GM19324 (cell line): ENCODE data around the gene RRP1B.
"Not testable (repeated sequence)": the region's sequence is repeated elsewhere in the genome, so short reads cannot be mapped to it uniquely, and the experiment has no call there.

Source experiments
- ATAC-seq: cut with Tn5 transposase; IDR thresholded peaks from one replicate; pipeline ENCODE4 v1.9.1; 2021; ENCODE audit warnings: mild to moderate bottlenecking, moderate library complexity; ENCODE audit not compliant: unreplicated experiment, low FRiP score

RRP1B gene

DNA sequence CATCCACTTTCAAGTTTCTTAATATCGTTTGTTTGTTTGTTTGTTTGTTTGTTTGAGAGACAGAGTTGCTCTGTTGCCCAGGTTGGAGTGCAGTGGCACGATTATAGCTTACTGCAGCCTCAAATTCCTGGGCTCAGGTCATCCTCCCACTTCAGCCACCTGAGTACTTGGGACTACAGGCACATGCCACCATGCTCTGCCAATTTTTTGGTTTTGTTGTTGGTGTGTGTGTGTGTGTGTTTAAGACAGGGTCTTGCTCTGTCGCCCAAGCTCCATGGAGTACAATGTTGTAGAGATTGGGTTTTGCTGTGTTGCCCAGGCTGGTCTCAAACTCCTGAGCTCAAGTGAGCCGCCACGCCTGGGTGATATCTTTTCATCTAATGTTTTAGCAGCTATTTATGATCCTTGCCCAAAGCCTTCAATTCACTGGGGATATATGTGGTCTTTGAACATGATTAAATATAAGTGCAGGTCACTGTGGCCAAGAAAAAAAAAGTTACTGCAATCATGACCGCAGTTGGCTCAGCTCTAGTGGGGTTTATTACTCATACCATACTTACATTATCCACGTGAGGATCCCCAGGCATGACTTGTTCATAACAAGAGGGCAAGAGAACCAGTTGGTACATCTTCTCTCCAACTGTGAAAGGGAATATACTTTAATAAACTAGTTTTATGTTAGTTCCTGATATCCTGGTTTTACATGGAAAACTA, 8.0 kb downstream of the RRP1B start:
- ATAC-seq: no peak

DNA sequence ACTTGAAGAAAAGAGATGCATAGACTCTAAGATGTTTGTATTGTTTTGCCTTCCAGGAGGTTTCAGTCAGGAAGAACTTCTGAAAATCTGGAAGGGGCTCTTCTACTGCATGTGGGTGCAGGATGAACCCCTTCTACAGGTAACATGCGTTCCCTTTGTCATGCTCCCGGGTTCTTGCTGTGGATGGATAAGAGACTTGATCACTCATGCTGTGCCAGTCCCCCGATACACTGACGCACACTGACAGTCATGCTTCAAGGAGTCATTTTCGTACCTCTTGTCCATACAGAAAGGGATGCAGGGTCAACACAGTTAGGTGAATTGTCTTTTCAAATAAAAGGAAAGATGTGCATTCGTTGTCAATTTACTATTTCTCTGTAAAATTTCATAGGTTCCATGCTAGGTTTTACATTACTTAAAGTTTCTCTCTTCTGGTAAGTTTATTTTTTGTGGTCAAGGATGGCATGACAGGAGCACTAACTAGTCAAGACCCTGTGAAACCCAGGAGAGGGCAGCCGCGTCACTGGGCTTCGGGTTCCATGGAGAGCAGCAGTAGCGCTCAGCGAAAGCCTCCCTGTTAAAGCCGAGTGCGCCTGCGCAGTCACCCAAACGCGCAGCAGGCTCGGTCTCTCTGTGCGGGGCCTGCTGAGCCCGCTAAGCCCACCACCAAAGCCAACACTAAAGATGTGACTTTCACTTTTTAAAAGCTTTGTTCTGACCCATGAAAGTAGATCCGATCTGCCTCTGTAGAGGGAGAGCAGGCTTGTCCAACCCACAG, 10.7 kb downstream of the RRP1B start:
- no peak for ATAC-seq

GRCh38 chr21:43675871-43676270, 16.5 kb downstream of the RRP1B start:
- ATAC-seq: no peak

- no peak for ATAC-seq
These were observed 17.0 kb downstream of the RRP1B start for GRCh38 chr21:43676391-43676790.

DNA sequence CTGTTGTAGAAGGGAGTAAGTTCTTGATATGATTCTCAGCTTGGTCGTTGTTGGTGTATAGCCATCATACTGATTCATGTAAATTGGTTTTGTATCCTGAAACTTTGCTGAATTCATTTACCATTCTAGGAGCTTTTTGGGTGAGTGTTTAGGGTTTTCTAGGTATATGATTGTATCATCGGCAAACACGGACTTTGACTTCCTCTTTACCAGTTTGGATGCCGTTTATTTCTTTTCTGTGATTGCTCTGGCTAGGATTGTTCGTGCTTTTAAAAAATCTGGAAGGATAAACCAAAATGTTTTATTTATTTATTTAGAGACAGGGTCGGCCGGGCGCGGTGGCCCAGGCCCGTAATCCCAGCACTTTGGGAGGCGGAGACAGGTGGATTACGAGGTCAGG, 20.6 kb downstream of the RRP1B start:
- no peak for ATAC-seq

DNA sequence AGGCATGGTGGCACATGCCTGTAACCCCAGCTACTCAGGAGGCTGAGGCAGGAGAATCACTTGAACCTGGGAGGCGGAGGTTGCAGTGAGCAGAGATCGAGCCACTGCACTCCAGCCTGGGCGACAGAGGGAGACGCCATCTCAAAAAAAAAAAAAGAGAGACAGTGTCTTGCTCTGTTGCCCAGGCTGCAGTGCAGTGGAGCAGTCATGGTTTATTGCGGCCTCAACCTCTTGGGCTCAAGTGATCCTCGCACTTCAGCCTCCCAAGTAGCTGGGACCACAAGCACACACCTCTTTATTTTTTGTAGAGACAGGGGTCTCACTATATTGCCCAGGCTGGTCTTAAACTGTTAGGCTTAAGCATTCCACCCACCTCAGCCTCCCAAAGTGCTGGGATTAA, 21.1 kb downstream of the RRP1B start:
- not testable (repeated sequence) for ATAC-seq

GRCh38 chr21:43681650-43682049, 22.3 kb downstream of the RRP1B start:
- no peak for ATAC-seq

- no peak for ATAC-seq
These were observed 25.1 kb downstream of the RRP1B start for GRCh38 chr21:43684424-43684823.

GRCh38 chr21:43686811-43687565, 27.6 kb downstream of the RRP1B start:
- no peak for ATAC-seq

GRCh38 chr21:43687566-43688399, 28.4 kb downstream of the RRP1B start:
- ATAC-seq: no peak

DNA sequence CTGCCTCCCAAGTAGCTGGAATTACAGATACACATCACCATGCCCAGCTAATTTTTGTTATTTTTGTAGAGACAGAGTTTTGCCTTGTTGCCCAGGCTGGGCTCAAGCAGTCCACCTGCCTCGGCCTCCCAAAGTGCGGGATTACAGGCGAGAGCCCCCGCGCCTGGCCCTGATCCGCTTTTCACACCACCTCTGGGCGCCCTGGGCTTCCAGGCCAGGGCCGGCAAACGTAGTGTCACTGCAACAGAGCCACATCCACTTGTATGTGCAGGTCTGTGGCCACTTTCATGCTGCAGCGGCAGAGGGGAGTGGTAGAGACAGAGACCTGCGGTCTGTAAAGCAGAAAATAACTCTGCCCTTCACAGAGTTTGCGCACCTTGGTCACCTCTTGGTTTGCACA, 29.5 kb downstream of the RRP1B start:
- ATAC-seq: no peak

DNA sequence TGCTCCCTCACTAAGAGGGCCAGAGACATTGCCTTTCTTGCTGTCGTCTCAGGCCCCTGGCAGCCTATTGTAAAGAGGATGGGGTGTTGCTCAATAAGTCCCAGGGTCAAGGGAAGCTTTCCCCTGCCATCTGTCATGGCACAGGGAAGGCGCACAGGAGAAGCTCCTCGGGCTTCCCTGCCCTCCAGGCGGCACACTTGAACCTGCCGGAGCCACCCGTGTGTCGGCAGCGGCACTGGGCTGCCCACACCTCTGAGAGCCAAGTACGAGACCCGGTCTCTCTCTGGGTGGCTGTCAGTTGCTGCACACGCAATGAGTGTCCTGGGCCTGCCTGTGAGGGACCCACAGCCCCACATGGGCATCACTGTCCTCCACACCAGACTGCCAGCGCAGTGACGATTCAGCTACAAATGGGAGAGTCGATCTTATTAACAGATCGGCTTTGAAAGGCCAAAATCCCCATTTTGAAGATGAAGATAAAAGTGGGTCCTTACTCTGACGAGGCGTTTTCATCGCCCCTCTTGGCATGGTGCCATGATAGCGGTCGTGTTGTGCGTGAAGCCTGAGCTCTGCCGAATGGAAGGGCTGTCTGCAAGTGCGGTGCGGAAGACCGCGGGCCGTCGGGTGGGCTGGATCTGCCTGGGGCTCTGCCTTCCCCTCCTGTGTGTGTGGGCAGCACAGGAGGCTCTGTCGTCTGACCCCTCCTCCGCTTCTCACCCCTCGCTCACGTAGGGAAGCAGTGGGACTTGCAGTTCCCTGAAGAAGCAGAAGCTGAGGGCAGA, 30.4 kb downstream of the RRP1B start:
- no peak for ATAC-seq

- no peak for ATAC-seq
These were observed 31.0 kb downstream of the RRP1B start for GRCh38 chr21:43690346-43690745.

GRCh38 chr21:43691086-43691795, 31.9 kb downstream of the RRP1B start:
- no peak for ATAC-seq

GRCh38 chr21:43691801-43692200, 32.4 kb downstream of the RRP1B start:
- no peak for ATAC-seq

- no peak for ATAC-seq
These were observed 33.6 kb downstream of the RRP1B start for GRCh38 chr21:43692949-43693348.

DNA sequence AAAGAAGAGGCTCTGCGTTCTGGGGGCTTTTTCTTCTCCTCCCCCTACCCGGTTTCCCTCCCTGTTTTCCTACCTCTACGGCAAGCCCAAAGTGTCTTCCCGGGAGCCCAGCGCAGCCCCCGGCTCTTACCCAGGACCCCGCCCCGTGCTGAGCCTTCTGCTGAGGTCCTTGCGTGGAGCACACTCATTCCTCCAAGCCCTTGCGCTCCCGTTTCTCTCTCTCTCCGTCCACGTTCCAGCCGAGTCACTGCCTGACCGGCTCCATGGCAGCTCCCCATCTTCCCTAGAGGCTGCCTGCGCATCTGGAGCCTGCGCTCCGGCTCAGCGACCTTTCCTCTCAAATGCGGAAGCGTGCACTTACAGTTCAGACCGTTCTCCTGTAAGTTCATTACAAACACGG, 34.6 kb downstream of the RRP1B start:
- ATAC-seq: no peak

- ATAC-seq: no peak
These were observed 35.2 kb downstream of the RRP1B start for GRCh38 chr21:43694437-43695079.

DNA sequence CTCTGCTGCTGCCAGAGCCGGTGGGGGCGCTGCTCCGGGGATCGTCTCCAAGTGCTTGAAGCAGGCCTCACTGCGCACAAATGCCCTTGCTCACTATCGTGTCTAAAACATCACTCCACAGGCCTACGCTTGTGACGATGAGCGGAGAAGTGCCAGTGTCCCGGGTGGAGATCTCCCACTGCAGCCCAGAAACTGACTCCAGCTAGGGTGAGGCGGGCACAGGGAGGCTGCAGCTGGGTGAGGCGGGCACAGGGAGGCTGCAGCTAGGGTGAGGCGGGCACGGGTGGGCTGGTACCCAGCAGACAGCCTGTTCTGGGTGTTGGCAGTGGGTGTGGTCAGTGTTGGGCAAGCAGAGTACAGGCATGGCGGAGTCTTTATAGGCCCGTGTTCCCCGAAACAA, 36.9 kb downstream of the RRP1B start:
- ATAC-seq: no peak
